Mammary epithelial cell (primary cell): Measurements from ENCODE around the gene KCTD10.

ENCODE experiments used
- EZH2 ChIP-seq: IDR thresholded peaks from 2 replicates; pipeline ENCODE4 v1.6.1; 2012; ENCODE audit warnings: low read length, inconsistent platforms, borderline replicate concordance
- TF ChIP-seq, protein P1 (sequence below), 2 donors: IDR thresholded peaks in 1 of 2; conservative IDR thresholded peaks in 1 of 2; 2 replicates each; pipeline ENCODE4 v1.5.1; 2011 to 2012; ENCODE audit warnings: inconsistent platforms in 2 of 2, low read length in 2 of 2, mild to moderate bottlenecking in 2 of 2, control low read depth in 1 of 2, low read depth in 1 of 2; ENCODE audit not compliant: insufficient read depth in 1 of 2; ENCODE audit errors: extremely low read depth in 1 of 2

DNA sequence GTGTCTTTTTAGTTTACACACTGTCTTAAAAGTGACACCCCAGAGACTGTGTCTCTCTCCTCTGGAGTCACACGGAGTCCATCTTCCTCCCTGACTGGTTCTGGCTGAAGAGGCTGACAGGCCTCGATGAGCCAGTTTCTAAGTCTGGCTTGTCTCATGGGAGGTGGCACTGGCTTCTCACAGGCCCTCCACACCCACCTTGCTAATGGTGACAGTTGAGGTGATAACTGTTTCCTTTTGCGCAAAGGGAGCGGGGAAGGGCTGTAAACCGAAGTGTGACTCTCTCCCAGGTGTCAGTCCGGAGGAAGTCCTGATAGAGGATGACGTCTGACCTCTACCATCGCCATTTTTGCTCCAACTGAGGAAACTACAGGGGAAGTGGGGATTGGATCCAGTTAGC lies 30.2 kb downstream of the KCTD10 start:
- TF ChIP-seq, protein P1, sequence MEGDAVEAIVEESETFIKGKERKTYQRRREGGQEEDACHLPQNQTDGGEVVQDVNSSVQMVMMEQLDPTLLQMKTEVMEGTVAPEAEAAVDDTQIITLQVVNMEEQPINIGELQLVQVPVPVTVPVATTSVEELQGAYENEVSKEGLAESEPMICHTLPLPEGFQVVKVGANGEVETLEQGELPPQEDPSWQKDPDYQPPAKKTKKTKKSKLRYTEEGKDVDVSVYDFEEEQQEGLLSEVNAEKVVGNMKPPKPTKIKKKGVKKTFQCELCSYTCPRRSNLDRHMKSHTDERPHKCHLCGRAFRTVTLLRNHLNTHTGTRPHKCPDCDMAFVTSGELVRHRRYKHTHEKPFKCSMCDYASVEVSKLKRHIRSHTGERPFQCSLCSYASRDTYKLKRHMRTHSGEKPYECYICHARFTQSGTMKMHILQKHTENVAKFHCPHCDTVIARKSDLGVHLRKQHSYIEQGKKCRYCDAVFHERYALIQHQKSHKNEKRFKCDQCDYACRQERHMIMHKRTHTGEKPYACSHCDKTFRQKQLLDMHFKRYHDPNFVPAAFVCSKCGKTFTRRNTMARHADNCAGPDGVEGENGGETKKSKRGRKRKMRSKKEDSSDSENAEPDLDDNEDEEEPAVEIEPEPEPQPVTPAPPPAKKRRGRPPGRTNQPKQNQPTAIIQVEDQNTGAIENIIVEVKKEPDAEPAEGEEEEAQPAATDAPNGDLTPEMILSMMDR (conservative IDR thresholded peaks at IDR 0.05 in 1 of 2, IDR thresholded peaks at IDR 0.05 in 1 of 2; ENCODE audit: extremely low read depth in 1 of 2, insufficient read depth in 1 of 2, low read depth in 1 of 2, low read length in 2 of 2): no peak
- no peak for TF ChIP-seq EZH2
